Neural progenitor cell (in vitro differentiated cells): Measurements from ENCODE around the gene GMDS. TPM values are rescaled to one million over a fixed set of nuclear protein-coding genes. Genes with fewer than 3 reads are reported as not detected.

Source experiments
- DNase-seq: peaks from one replicate; pipeline ENCODE4 v3.0.0-alpha.2; 2016; ENCODE audit warnings: low spot score
- H2AFZ ChIP-seq: fragments of 200-600 bp; sonication (generic); replicated peaks from 2 replicates; pipeline ENCODE4 v1.6.1; 2016; ENCODE audit warnings: antibody characterized with exemption
- H3F3A ChIP-seq: fragments of 200-600 bp; sonication (generic); 2 replicates; pipeline ENCODE4 v1.6.1; 2016; ENCODE audit warnings: antibody characterized with exemption, low read depth
- H3K27ac ChIP-seq: fragments of 200-600 bp; sonication (generic); 2 replicates; pipeline ENCODE4 v1.5.1; 2016; ENCODE audit warnings: mild to moderate bottlenecking
- H3K27me3 ChIP-seq: fragments of 200-600 bp; sonication (generic); 2 replicates; pipeline ENCODE4 v1.6.1; 2016; ENCODE audit warnings: mild to moderate bottlenecking, moderate library complexity
- H3K36me3 ChIP-seq: fragments of 200-600 bp; sonication (generic); 2 replicates; pipeline ENCODE4 v1.5.1; 2016
- H3K4me1 ChIP-seq: fragments of 200-600 bp; sonication (generic); 2 replicates; pipeline ENCODE4 v1.6.1; 2016; ENCODE audit warnings: mixed run types
- H3K4me2 ChIP-seq: fragments of 200-600 bp; sonication (generic); 2 replicates; pipeline ENCODE4 v1.6.1; 2016
- H3K4me3 ChIP-seq: fragments of 200-600 bp; sonication (generic); 2 replicates; pipeline ENCODE4 v1.5.1; 2016
- H3K79me2 ChIP-seq: fragments of 200-600 bp; sonication (generic); 2 replicates; pipeline ENCODE4 v1.6.1; 2016; ENCODE audit warnings: low read depth
- H3K9ac ChIP-seq: fragments of 200-600 bp; sonication (generic); 2 replicates; pipeline ENCODE4 v1.6.1; 2016
- H3K9me3 ChIP-seq: fragments of 200-600 bp; sonication (generic); 2 replicates; pipeline ENCODE4 v1.5.1; 2016; ENCODE audit warnings: low read depth
- H4K20me1 ChIP-seq: fragments of 200-600 bp; sonication (generic); 2 replicates; pipeline ENCODE4 v1.6.1; 2016; ENCODE audit warnings: low read depth
- H3K27ac Mint-ChIP-seq: 3 replicates; pipeline ENCODE4 v1.8.0; 2021; ENCODE audit warnings: mixed read lengths
- H3K27me3 Mint-ChIP-seq: 2 replicates; pipeline ENCODE4 v1.8.0; 2022; ENCODE audit warnings: low read depth, mild to moderate bottlenecking, inconsistent platforms, moderate library complexity, mixed read lengths; ENCODE audit not compliant: insufficient read depth
- H3K36me3 Mint-ChIP-seq: 3 replicates; pipeline ENCODE4 v1.8.0; 2021; ENCODE audit warnings: mixed read lengths
- H3K4me1 Mint-ChIP-seq: 3 replicates; pipeline ENCODE4 v1.8.0; 2021; ENCODE audit warnings: mixed read lengths
- H3K4me3 Mint-ChIP-seq: 3 replicates; pipeline ENCODE4 v1.8.0; 2021; ENCODE audit warnings: mild to moderate bottlenecking, moderate library complexity, mixed read lengths
- H3K9me3 Mint-ChIP-seq: 3 replicates; pipeline ENCODE4 v1.8.0; 2020; ENCODE audit warnings: mixed read lengths
- CTCF ChIP-seq: fragments of 200-600 bp; sonication (generic); IDR thresholded peaks from 2 replicates; pipeline ENCODE4 v1.5.1; 2017; ENCODE audit warnings: antibody characterized with exemption, mild to moderate bottlenecking
- EZH2 ChIP-seq: fragments of 200-600 bp; sonication (generic); IDR thresholded peaks from 2 replicates; pipeline ENCODE4 v1.6.1; 2017; ENCODE audit warnings: antibody characterized with exemption, mild to moderate bottlenecking, moderate library complexity
- EZH2phosphoT487 ChIP-seq: fragments of 200-600 bp; sonication (generic); IDR thresholded peaks from 2 replicates; pipeline ENCODE4 v1.6.1; 2017; ENCODE audit warnings: antibody characterized with exemption
- total RNA-seq: library from RNA; depleted of rRNA; stranded (reverse); fragments of >200 nt; gene quantifications from 2 replicates; pipeline ENCODE4 v1.2.3, GENCODE V29; 2015; ENCODE audit warnings: low replicate concordance

Gene GMDS
- total RNA-seq, 1 donor from 2014 or later = 22.6 TPM

GRCh38 chr6:1988843-1989242 lies 256.6 kb downstream of the GMDS start:
- Mint-ChIP-seq H3K36me3 (no peaks in the 10 kb centered on the region), H3K27ac (no peak overlapping the region), H3K4me1 (peaks cover 10% of the 10 kb centered on the region), H3K4me3 (no peak overlapping the region), H3K9me3 (no peaks in the 10 kb centered on the region), H3K27me3 (no peaks in the 10 kb centered on the region)
- Histone ChIP-seq H3K36me3 (no peaks in the 10 kb centered on the region), H3K4me2 (no peak overlapping the region), H3K27me3 (no peaks in the 10 kb centered on the region), H4K20me1 (no peaks in the 10 kb centered on the region), H3F3A (no peaks in the 10 kb centered on the region), H3K27ac (no peak overlapping the region), H3K9me3 (no peaks in the 10 kb centered on the region), H3K4me3 (no peak overlapping the region), H3K9ac (no peak overlapping the region), H2AFZ (no peak overlapping the region), H3K79me2 (no peaks in the 10 kb centered on the region), H3K4me1 (no peaks in the 10 kb centered on the region)
- no peak for TF ChIP-seq EZH2phosphoT487
- TF ChIP-seq EZH2 = no peak
- TF ChIP-seq CTCF = no peak
- DNase-seq = peak; percentile 7

- Mint-ChIP-seq H3K27me3 (no peaks in the 10 kb centered on the region), H3K4me3 (no peak overlapping the region), H3K36me3 (no peaks in the 10 kb centered on the region), H3K4me1 (peaks cover 10% of the 10 kb centered on the region), H3K27ac (no peak overlapping the region), H3K9me3 (peaks cover 5% of the 10 kb centered on the region)
- Histone ChIP-seq H3K27ac (no peak overlapping the region), H3K36me3 (no peaks in the 10 kb centered on the region), H3K9me3 (peaks cover 3% of the 10 kb centered on the region), H3K27me3 (no peaks in the 10 kb centered on the region), H2AFZ (no peak overlapping the region), H3F3A (no peaks in the 10 kb centered on the region), H3K79me2 (no peaks in the 10 kb centered on the region), H3K4me1 (no peaks in the 10 kb centered on the region), H3K4me3 (no peak overlapping the region), H3K4me2 (no peak overlapping the region), H4K20me1 (no peaks in the 10 kb centered on the region), H3K9ac (no peak overlapping the region)
- no peak for DNase-seq
- TF ChIP-seq EZH2 (no peak), EZH2phosphoT487 (no peak), CTCF (no peak)
These were observed 257.8 kb downstream of the GMDS start for GRCh38 chr6:1987640-1988039.

- Histone ChIP-seq H3K4me2 (no peak overlapping the region), H3K27ac (no peak overlapping the region), H4K20me1 (no peaks in the 10 kb centered on the region), H3K36me3 (no peaks in the 10 kb centered on the region), H3F3A (no peaks in the 10 kb centered on the region), H2AFZ (no peak overlapping the region), H3K79me2 (no peaks in the 10 kb centered on the region), H3K4me3 (no peak overlapping the region), H3K9ac (no peak overlapping the region), H3K4me1 (no peaks in the 10 kb centered on the region), H3K27me3 (no peaks in the 10 kb centered on the region), H3K9me3 (peaks cover 3% of the 10 kb centered on the region)
- Mint-ChIP-seq H3K36me3 (no peaks in the 10 kb centered on the region), H3K4me3 (no peak overlapping the region), H3K27ac (no peak overlapping the region), H3K9me3 (peaks cover 12% of the 10 kb centered on the region), H3K4me1 (peaks cover 10% of the 10 kb centered on the region), H3K27me3 (no peaks in the 10 kb centered on the region)
- DNase-seq = no peak
- TF ChIP-seq CTCF (no peak), EZH2 (no peak), EZH2phosphoT487 (no peak)
These were observed 258.8 kb downstream of the GMDS start for GRCh38 chr6:1986454-1987243.
